WTC11 (cell line): ENCODE measurements around the gene PNPLA8.

ENCODE experiments used
- ATF1 ChIP-seq: sonication (generic); formaldehyde crosslinking; IDR thresholded peaks from 2 replicates; pipeline ENCODE4 v1.8.1; 2023; ENCODE audit warnings: mild to moderate bottlenecking, moderate library complexity, missing genetic modification reagents
- ATF2 ChIP-seq: sonication (generic); formaldehyde crosslinking; IDR thresholded peaks from 2 replicates; pipeline ENCODE4 v1.8.1; 2022; ENCODE audit warnings: low read depth, missing genetic modification reagents, borderline replicate concordance
- CREB1 ChIP-seq: sonication (generic); formaldehyde crosslinking; IDR thresholded peaks from 2 replicates; pipeline ENCODE4 v1.8.0; 2023; ENCODE audit warnings: mild to moderate bottlenecking, missing genetic modification reagents
- CTCF ChIP-seq: fragments of 200-600 bp; IDR thresholded peaks from 2 replicates; pipeline ENCODE4 v1.8.0; 2022; ENCODE audit warnings: antibody characterized with exemption
- GRHL2 ChIP-seq: fragments of 250-450 bp; sonication (Bioruptor Pico); IDR thresholded peaks from 2 replicates; pipeline ENCODE4 v1.8.0; 2022; ENCODE audit warnings: mild to moderate bottlenecking, moderate library complexity; ENCODE audit not compliant: insufficient replicate concordance, severe bottlenecking
- IRF2 ChIP-seq: sonication (generic); formaldehyde crosslinking; IDR thresholded peaks from 2 replicates; pipeline ENCODE4 v1.8.0; 2022; ENCODE audit warnings: low read depth, missing genetic modification reagents, borderline replicate concordance
- NR3C1 ChIP-seq: sonication (generic); formaldehyde crosslinking; conservative IDR thresholded peaks from 2 replicates; pipeline ENCODE4 v1.8.1; 2023; ENCODE audit warnings: low read depth, mild to moderate bottlenecking, missing genetic modification reagents
- USF2 ChIP-seq: sonication (generic); formaldehyde crosslinking; IDR thresholded peaks from 2 replicates; pipeline ENCODE4 v1.8.1; 2023; ENCODE audit warnings: mild to moderate bottlenecking, missing genetic modification reagents, moderate library complexity
- ZNF317 ChIP-seq: sonication (generic); formaldehyde crosslinking; IDR thresholded peaks from 2 replicates; pipeline ENCODE4 v1.8.1; 2023; ENCODE audit warnings: low read depth, mild to moderate bottlenecking, moderate library complexity, missing genetic modification reagents, borderline replicate concordance

GRCh38 chr7:108454317-108454673, 71.6 kb downstream of the PNPLA8 start:
- TF ChIP-seq ZNF317 (no peak), ATF2 (no peak), GRHL2 (no peak), CTCF (no peak), IRF2 (CRISPR knock-in tag) (no peak), NR3C1 (CRISPR knock-in tag) (no peak), USF2 (CRISPR knock-in tag) (no peak), ATF1 (no peak), CREB1 (CRISPR knock-in tag) (no peak)
